ENCODE data around the gene FAM222A. TPM values are rescaled to one million over a fixed set of nuclear protein-coding genes. Genes with fewer than 3 reads are reported as not detected.

FAM222A gene
- total RNA-seq, 1 donor from 2014 or later, result 7.8 TPM

DNA sequence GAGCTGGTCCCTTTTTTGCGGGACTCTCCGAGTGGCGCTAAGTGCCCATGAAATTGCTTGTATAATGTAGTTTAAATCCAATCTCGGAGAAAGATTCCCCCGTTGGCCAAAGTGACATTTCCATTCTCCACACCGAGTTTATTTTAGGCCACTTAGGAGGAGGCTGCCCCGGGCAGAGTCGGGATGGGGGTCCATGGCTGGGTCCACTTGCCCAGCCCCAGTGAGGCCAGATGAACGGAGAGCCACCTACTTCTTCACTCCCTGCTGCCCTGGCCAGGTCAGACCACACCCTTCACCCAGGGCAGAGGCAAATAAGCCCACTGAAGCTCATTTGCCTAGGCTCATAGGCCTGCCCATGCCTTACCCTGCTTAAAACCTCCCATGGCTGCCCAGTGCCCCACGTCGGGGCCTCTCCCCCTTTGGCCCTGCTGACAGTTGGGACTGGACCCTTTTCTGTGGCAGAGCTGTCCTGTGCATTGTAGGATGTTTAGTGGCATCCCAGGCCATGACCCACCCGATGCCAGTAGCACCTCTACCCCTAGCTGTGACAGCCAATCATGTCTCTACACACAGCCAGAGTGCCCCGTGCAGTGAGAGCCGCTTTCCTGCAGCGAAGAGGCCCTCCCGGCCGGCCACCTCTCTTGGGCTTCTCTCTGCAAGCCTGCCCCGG, 51.3 kb downstream of the FAM222A start:
- intact Hi-C loops (cut with DNase I), result loop anchor here (5.0 kb wide), 1 partner anchor 38 kb away; no protein-coding TSS in a partner anchor
- peak; percentile 54 for DNase-seq (ENCODE audit: low spot score)

GRCh38 chr12:109765446-109765810, 51.8 kb downstream of the FAM222A start:
- intact Hi-C loops (cut with DNase I), result no loop called here
- DNase-seq (ENCODE audit: low spot score), result no peak

- intact Hi-C loops (cut with DNase I), result no loop called here
- DNase-seq (ENCODE audit: low spot score), result peak; percentile 66
Measured at GRCh38 chr12:109766251-109766778, 52.7 kb downstream of the FAM222A start.

DNA sequence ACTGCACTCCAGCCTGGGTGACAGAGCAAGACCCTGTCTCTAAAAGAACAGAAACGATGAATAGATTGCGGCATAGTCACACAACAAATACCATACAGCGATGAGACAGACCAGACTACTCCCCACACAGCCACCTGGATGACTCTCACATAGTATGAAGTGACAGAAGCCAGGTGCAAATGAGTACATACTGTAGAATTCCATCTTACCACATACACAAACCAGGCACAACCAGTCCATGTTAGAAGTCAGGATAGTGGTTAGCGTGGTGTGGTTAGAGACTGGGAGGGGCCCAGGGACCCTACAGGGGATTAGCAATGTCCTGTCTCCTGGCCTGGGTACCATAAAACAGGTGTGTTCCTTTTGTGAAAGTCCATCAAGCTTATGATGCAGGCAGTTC, 53.8 kb downstream of the FAM222A start:
- intact Hi-C loops (cut with DNase I), result no loop called here
- DNase-seq (ENCODE audit: low spot score), result peak; percentile 24

GRCh38 chr12:109767991-109768900, 54.6 kb downstream of the FAM222A start:
- DNase-seq (ENCODE audit: low spot score), result peak; percentile 67
- intact Hi-C loops (cut with DNase I), result no loop called here

DNA sequence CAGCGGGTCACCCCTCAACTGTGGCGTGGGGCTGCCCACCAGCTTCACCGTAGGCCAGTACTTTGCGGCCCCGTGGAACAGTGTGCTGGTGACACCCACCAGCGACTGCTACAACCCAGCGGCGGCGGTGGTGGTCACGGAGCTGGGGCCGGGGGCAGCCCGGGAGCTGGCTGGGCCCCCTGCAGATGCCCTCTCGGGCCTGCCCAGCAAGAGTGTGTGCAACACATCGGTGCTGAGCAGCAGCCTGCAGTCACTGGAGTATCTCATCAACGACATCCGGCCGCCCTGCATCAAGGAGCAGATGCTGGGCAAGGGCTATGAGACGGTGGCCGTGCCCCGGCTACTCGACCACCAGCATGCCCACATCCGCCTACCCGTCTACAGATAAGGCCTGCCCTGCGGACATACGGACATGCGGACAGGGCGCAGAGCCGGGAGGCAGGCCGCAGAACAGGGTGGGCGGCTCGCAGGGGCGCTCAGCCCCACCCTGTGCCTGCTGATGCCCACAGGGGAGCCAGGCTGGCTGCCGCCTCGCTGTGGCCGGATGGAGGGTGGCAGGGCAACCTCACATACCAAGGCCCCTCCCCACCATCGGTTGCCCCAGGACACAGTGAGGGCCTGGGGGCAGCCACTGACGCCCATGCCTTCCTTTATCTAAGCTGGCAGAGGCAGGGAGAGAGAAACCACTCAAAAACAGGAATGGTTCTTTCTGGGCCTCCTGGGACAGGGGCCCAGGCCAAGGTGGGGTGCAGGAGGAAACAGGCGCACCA, 55.5 kb downstream of the FAM222A start:
- intact Hi-C loops (cut with DNase I), result no loop called here
- DNase-seq (ENCODE audit: low spot score), result peak; percentile 60

DNA sequence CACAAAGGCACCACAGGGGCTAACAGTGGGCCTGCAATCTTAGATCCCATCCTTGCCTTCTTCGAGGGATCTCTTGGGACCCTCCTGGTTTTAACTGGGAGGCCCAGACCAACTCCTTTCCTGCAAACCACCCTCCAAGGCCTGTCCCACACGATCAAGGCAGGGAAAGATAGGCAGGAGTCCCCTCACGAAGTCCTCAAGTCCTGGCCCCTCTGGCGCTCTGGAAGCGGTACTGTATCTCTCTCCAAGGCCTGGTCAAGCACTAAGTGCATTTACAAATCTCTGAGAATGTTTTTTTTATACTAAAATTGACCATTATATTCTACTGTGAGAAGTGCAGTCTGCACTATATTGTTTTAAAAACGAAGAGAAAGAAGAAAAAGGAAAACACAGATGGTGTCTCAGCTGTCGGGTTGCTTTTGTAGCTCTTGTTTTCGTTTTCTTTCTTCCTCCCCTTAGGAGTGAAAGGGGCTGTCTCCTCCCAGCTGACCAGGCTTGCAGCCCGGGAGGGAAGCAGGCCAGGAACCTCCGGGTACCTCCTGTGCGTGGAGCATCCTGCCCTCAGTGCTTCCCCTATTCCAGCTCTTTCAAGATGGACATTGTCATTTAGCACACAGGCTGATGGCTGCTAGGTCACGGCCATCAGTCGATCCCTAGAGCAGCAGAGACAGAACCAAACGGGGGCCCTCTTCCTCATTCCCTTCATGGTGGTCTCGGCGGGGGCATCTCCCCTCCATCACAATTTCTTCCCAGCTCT, 56.7 kb downstream of the FAM222A start:
- intact Hi-C loops (cut with DNase I), result loop anchor here (10.0 kb wide), 1 partner anchor 345 kb away; no protein-coding TSS in a partner anchor
- DNase-seq (ENCODE audit: low spot score), result peak; percentile 22

DNA sequence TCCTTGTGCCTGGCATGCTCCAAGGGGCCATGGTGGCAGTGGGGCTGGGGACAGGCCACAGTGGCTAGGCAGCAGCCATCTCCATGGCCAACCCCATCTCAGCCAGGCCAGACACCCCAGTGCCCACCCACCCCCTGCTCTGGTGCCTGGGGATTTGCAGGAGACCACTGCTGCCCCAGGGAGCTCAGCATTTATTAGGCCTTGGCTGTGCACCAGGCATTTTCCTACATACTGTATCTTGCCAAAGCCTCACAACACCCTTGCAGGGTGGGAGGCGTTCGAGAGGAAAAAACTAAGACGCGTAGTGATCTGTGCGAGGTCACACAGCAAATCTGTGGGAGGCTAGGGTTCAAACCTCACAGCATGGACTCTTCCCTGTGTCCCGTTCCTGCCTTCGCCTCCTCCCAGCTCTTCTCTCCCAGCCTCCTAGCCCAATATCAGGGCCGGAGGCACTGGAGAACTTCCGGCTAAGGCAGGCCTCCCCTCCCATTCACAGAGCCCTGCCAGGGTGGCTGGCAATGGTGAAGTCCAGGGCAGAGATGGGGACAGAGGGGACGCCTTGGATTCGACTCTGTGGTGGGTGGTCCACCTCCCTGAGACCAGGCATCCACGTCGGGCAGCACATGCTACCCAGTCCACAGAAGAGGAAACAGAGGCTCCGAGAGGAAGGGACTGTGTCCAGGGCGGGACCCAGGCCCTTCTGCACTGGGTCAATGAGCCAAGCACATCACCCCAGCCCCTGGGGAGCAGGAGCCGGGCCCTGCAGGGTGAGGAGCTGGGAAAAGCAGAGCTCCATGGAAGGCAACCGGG, 57.4 kb downstream of the FAM222A start:
- peak; percentile 66 for DNase-seq (ENCODE audit: low spot score)
- intact Hi-C loops (cut with DNase I), result loop anchor here (10.0 kb wide), 1 partner anchor 346 kb away; no protein-coding TSS in a partner anchor

- intact Hi-C loops (cut with DNase I), result loop anchor here (10.0 kb wide), 1 partner anchor 347 kb away; no protein-coding TSS in a partner anchor
- peak; percentile 70 for DNase-seq (ENCODE audit: low spot score)
Measured at GRCh38 chr12:109771746-109772621, 58.4 kb downstream of the FAM222A start.

GRCh38 chr12:109772622-109773321, 59.1 kb downstream of the FAM222A start:
- peak; percentile 74 for DNase-seq (ENCODE audit: low spot score)
- intact Hi-C loops (cut with DNase I), result loop anchor here (10.0 kb wide), 1 partner anchor 348 kb away; no protein-coding TSS in a partner anchor

GRCh38 chr12:109773384-109774011, 59.9 kb downstream of the FAM222A start:
- intact Hi-C loops (cut with DNase I), result loop anchor here (2.0 to 10.0 kb wide), 2 partner anchors 255 to 349 kb away; no protein-coding TSS in a partner anchor
- no peak for DNase-seq (ENCODE audit: low spot score)

GRCh38 chr12:109775172-109775881, 61.7 kb downstream of the FAM222A start:
- intact Hi-C loops (cut with DNase I), result loop anchor here (1.0 to 10.0 kb wide), 3 partner anchors 178 to 351 kb away; no protein-coding TSS in a partner anchor
- peak; percentile 87 for DNase-seq (ENCODE audit: low spot score)

GRCh38 chr12:109776624-109777023, 63.0 kb downstream of the FAM222A start:
- no peak for DNase-seq (ENCODE audit: low spot score)

DNA sequence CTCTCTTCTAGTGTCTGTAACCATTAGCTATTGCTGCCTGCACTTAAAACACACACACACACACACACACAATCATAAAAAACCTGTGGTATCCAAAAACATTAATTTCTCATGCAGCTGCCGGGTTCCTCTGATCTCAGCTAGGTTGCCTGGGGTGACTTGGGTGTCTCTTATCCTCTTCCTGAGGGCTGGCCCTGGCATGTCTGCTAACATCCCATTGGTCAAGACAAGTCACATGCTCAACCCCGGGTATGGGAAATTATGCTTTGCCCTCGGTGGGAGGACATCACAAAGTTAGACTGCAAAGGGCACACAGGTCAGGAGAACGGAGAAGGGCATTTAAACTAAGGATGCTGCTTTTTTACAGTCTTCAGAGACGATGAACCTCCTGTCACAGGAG, 63.9 kb downstream of the FAM222A start:
- intact Hi-C loops (cut with DNase I), result loop anchor here (2.0 to 10.0 kb wide), 2 partner anchors 63 to 353 kb away; no protein-coding TSS in a partner anchor
- DNase-seq (ENCODE audit: low spot score), result no peak

More at GRCh38 chr12:109776624-109777023, 63.0 kb downstream of the FAM222A start:
- intact Hi-C loops (cut with DNase I), result loop anchor here (2.0 to 10.0 kb wide), 2 partner anchors 62 to 352 kb away; no protein-coding TSS in a partner anchor

GRCh38 chr12:109778684-109779083, 65.1 kb downstream of the FAM222A start:
- DNase-seq (ENCODE audit: low spot score), result no peak
- intact Hi-C loops (cut with DNase I), result loop anchor here (10.0 kb wide), 1 partner anchor 354 kb away; no protein-coding TSS in a partner anchor
